Stimulated activated CD4-positive, alpha-beta T cell treated with anti-CD3 and anti-CD28 coated beads, TNF-alpha, amount 100 ng/mL, for 48 hours (primary cell): Measurements from ENCODE around the gene SLC26A11.
"Not testable (repeated sequence)": the region's sequence is repeated elsewhere in the genome, so short reads cannot be mapped to it uniquely, and the experiment has no call there.

Source experiments
- DNase-seq, 3 donors: peaks; one replicate each; pipeline ENCODE4 v3.0.0-alpha.2; 2020; ENCODE audit warnings: low read depth in 3 of 3

The SLC26A11 gene

GRCh38 chr17:80243526-80244433 lies 23.6 kb downstream of the SLC26A11 start:
- no peak for DNase-seq

GRCh38 chr17:80244448-80244847 lies 24.2 kb downstream of the SLC26A11 start:
- DNase-seq = not testable (repeated sequence)

GRCh38 chr17:80244871-80245509 lies 24.8 kb downstream of the SLC26A11 start:
- DNase-seq = no peak

- DNase-seq = no peak
These were observed 25.5 kb downstream of the SLC26A11 start for GRCh38 chr17:80245566-80246265.

GRCh38 chr17:80246266-80246681 lies 26.0 kb downstream of the SLC26A11 start:
- DNase-seq = no peak

- DNase-seq = no peak
These were observed 26.5 kb downstream of the SLC26A11 start for GRCh38 chr17:80246726-80247125.

- DNase-seq = no peak
These were observed 27.3 kb downstream of the SLC26A11 start for GRCh38 chr17:80247561-80247960.

- no peak for DNase-seq
These were observed 28.0 kb downstream of the SLC26A11 start for GRCh38 chr17:80248001-80248893.

- DNase-seq = no peak
These were observed 28.9 kb downstream of the SLC26A11 start for GRCh38 chr17:80248894-80249710.

- no peak for DNase-seq
These were observed 31.7 kb downstream of the SLC26A11 start for GRCh38 chr17:80251966-80252365.

GRCh38 chr17:80252871-80253270 lies 32.6 kb downstream of the SLC26A11 start:
- DNase-seq = peak; percentile 70 to 92 (median 84)

- DNase-seq = no peak
These were observed 33.6 kb downstream of the SLC26A11 start for GRCh38 chr17:80253631-80254395.

- DNase-seq = peak in 1 of 3 donors; percentile 64
These were observed 34.4 kb downstream of the SLC26A11 start for GRCh38 chr17:80254396-80255251.

- DNase-seq = no peak
These were observed 35.8 kb downstream of the SLC26A11 start for GRCh38 chr17:80256034-80256350.

GRCh38 chr17:80257716-80258213 lies 37.5 kb downstream of the SLC26A11 start:
- DNase-seq = no peak

GRCh38 chr17:80258296-80258695 lies 38.1 kb downstream of the SLC26A11 start:
- peak in 1 of 3 donors; percentile 17 for DNase-seq

- no peak for DNase-seq
These were observed 39.3 kb downstream of the SLC26A11 start for GRCh38 chr17:80259457-80260068.

GRCh38 chr17:80260069-80260535 lies 39.9 kb downstream of the SLC26A11 start:
- peak in 2 of 3 donors; percentile 59 to 67 for DNase-seq
